HTR-8/SVneo (cell line): ENCODE results near the gene FAM222A.

ENCODE experiments used
- DNase-seq: peaks from one replicate; pipeline ENCODE4 v3.0.0; 2011; ENCODE audit warnings: low spot score, mixed read lengths; ENCODE audit not compliant: insufficient read length
- FAIRE-seq: peaks from 2 replicates; lab custom pipeline; 2011; peaks lifted over from hg19 to GRCh38; lab: Jason Lieb, UNC

The FAM222A gene

DNA sequence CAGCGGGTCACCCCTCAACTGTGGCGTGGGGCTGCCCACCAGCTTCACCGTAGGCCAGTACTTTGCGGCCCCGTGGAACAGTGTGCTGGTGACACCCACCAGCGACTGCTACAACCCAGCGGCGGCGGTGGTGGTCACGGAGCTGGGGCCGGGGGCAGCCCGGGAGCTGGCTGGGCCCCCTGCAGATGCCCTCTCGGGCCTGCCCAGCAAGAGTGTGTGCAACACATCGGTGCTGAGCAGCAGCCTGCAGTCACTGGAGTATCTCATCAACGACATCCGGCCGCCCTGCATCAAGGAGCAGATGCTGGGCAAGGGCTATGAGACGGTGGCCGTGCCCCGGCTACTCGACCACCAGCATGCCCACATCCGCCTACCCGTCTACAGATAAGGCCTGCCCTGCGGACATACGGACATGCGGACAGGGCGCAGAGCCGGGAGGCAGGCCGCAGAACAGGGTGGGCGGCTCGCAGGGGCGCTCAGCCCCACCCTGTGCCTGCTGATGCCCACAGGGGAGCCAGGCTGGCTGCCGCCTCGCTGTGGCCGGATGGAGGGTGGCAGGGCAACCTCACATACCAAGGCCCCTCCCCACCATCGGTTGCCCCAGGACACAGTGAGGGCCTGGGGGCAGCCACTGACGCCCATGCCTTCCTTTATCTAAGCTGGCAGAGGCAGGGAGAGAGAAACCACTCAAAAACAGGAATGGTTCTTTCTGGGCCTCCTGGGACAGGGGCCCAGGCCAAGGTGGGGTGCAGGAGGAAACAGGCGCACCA lies 55.5 kb downstream of the FAM222A start:
- no peak for FAIRE-seq
- DNase-seq: no peak

GRCh38 chr12:109770104-109770860 lies 56.7 kb downstream of the FAM222A start:
- DNase-seq (no peak), FAIRE-seq (no peak)

- DNase-seq: no peak
- no peak for FAIRE-seq
These were observed 57.4 kb downstream of the FAM222A start for GRCh38 chr12:109770861-109771670.

DNA sequence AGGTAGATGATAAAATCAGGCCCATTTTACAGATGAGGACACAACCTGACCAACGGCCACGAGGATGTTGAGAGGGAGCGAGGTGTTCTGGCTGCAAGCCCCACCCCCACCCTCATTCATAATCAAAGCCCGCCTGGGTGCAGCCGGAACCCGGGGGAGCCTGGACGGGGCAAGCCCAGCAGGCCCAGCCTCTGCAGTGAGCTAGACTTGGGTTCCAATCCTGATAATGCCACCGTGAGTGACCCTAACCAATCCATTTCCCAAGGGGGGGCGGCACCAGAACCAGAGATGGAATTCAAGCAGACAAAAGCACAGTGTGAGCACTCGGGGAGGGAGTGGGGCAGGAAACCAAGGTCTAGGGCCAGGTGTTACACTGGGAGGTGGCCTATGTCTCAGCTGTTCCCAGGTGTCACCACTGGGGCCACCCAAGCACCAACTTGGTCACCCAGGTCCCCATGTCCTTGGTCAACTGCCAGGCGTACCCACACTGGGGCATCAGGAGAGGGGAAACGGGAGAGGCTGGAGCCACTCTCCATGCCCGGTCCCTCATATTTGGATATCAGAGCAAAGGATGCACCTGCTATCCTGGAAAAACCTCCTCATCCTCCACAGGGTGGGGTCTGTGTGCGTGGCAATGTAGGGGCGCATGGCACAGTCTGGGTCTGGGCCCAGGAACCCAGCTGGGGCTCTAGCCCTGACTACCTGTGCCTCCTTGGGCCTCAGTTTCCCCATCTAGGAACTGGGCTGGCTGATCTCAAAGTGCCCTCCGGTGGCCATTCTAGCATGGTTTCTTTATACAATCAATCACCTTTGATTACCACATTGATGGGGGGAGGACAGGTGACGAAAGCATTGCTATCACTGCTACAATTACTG lies 58.4 kb downstream of the FAM222A start:
- no peak for DNase-seq
- no peak for FAIRE-seq

GRCh38 chr12:109772622-109773321 lies 59.1 kb downstream of the FAM222A start:
- FAIRE-seq (no peak), DNase-seq (no peak)

GRCh38 chr12:109773384-109774011 lies 59.9 kb downstream of the FAM222A start:
- FAIRE-seq (no peak), DNase-seq (no peak)

DNA sequence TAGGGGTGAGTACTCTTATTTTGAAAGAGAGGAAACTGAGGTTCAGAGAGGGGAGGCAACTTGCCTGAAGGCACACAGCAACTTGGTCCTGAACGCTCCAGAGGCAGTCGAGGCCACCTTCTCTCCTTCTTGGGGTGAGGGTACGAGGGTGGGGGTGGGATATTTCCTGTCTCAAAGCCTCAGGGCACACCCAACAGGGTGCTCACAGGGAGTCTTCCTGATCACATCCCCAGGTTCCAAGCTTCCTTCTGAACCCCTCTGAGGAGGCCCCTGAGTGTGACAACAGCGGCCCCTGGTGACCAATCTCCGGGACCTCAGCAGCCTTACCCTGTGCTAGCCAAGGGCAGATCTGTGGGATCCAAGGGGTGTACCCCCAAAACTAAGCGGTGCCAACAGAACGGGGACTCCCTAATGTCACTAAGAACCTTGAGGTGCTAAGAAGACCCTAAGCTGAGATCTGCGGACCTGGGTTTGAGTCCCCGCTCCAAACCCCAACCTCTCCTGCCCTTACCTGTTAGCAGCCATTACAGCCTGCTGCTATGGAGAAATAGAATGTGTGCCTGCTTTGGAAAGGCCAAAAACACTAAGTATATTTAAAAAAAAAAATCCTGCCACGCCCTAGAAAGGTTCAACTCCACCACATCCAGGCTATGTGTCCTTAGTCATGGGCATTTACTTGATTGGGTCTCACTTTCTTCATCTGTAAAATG lies 61.7 kb downstream of the FAM222A start:
- peak; percentile 87 for DNase-seq
- no peak for FAIRE-seq

DNA sequence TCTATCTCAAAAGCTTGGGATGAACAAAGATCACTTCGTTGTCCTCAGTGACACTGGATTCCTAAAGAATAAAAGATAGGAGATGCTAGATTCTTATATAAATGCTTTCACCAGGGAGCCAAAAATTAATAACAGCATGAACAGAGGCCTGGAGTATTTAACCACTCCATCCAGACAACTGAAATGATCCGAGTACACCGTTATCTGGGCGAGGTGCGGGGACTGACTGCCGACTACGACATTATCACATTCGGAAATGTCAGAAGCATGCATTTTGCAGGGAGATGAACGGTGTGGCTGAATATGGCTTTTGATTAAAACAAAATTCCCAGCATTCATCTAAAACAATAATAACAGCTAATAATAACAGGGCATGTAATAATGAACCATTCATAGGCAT lies 63.0 kb downstream of the FAM222A start:
- FAIRE-seq (no peak), DNase-seq (no peak)

DNA sequence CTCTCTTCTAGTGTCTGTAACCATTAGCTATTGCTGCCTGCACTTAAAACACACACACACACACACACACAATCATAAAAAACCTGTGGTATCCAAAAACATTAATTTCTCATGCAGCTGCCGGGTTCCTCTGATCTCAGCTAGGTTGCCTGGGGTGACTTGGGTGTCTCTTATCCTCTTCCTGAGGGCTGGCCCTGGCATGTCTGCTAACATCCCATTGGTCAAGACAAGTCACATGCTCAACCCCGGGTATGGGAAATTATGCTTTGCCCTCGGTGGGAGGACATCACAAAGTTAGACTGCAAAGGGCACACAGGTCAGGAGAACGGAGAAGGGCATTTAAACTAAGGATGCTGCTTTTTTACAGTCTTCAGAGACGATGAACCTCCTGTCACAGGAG lies 63.9 kb downstream of the FAM222A start:
- FAIRE-seq: no peak

GRCh38 chr12:109778684-109779083 lies 65.1 kb downstream of the FAM222A start:
- FAIRE-seq: no peak
- DNase-seq: no peak

More for the DNA sequence above, 63.9 kb downstream of the FAM222A start:
- DNase-seq: peak; percentile 82

- FAIRE-seq (no peak), DNase-seq (no peak)
These were observed 65.8 kb downstream of the FAM222A start for GRCh38 chr12:109779382-109779781.

- FAIRE-seq (no peak), DNase-seq (no peak)
These were observed 68.2 kb downstream of the FAM222A start for GRCh38 chr12:109781668-109782325.

- no peak for FAIRE-seq
- DNase-seq: no peak
These were observed 68.7 kb downstream of the FAM222A start for GRCh38 chr12:109782326-109782703.

DNA sequence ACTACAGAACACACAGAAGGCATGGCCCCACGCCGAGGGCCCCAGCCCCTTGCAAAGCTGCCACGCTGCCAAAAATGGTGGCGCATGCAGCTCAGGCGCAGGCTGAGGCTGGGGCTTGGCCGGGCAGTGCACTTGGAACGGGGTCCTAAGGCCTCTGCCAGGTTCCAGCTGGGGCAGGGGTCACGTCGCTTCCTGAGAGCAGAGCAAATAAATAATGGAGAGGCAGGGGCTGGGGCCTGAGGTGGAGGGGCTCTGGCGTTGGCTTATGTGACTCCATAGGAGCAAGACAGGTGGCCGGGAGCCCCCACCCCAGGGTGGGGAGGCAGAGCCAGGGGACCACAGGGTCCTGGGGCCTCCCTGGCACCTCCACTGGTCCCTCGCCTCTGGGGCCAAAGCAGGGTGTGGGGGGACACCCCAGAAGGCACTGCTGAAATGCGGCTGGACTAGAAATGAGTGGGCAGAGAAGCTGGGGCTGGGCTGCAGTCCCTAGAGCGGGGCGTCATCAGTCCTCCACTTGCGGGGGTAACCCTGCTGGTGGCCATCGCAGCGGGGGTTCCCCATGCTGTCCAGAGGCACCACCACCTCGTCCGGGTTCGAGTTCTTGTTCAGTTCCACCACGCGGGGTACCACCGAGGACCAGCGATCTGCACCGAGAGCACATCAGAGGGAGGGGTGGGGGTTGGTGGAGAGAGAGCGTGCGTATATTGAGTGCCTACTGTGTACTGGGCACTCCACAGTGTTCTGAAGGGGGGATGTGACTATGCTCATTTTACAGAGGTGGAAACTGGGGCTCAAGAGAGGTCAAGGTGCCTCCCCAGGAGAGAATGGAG lies 69.7 kb downstream of the FAM222A start:
- no peak for FAIRE-seq

GRCh38 chr12:109783965-109784244 lies 70.3 kb downstream of the FAM222A start:
- FAIRE-seq (no peak), DNase-seq (no peak)

More for the DNA sequence above, 69.7 kb downstream of the FAM222A start:
- no peak for DNase-seq

DNA sequence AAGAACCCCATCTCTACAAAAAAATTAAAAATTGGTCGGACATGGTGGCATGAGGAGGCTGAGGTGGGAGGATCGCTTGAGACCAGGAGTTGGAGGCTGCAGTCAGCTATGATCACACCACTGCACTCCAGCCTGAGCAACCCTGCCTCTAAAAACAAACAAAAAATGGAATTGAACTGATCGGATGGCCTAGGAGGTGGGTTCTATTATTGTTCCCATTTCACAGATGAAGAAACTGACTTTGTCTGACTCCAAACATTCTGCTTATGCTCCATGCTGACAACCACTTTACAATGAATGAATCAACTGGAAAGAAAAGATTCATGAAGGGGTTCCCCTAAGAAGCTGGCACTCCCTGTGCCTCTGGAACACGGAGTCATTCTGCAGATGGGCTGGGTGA lies 72.2 kb downstream of the FAM222A start:
- no peak for DNase-seq
- no peak for FAIRE-seq

- no peak for FAIRE-seq
- no peak for DNase-seq
These were observed 73.2 kb downstream of the FAM222A start for GRCh38 chr12:109786799-109787198.
